HG02943 (cell line): ENCODE results near the gene ITSN2.
"Not testable (repeated sequence)": the region's sequence is repeated elsewhere in the genome, so short reads cannot be mapped to it uniquely, and the experiment has no call there.

Source experiments
- ATAC-seq: cut with Tn5 transposase; IDR thresholded peaks from one replicate; pipeline ENCODE4 v1.9.1; 2021; ENCODE audit warnings: mild to moderate bottlenecking, low read depth, moderate library complexity; ENCODE audit not compliant: unreplicated experiment

The ITSN2 gene

GRCh38 chr2:24365051-24365450 lies 4.7 kb upstream of the ITSN2 start:
- no peak for ATAC-seq

- ATAC-seq: no peak
These were observed 3.0 kb upstream of the ITSN2 start for GRCh38 chr2:24363301-24363700.

GRCh38 chr2:24362253-24362652 lies 1.9 kb upstream of the ITSN2 start:
- no peak for ATAC-seq

- no peak for ATAC-seq
These were observed 611 bp upstream of the ITSN2 start for GRCh38 chr2:24360963-24361330.

GRCh38 chr2:24359129-24360049 lies 947 bp downstream of the ITSN2 start:
- no peak for ATAC-seq

- ATAC-seq: not testable (repeated sequence)
These were observed 2.6 kb downstream of the ITSN2 start for GRCh38 chr2:24357767-24358166.

GRCh38 chr2:24357115-24357514 lies 3.2 kb downstream of the ITSN2 start:
- ATAC-seq: not testable (repeated sequence)

- no peak for ATAC-seq
These were observed 5.4 kb downstream of the ITSN2 start for GRCh38 chr2:24354957-24355356.

- ATAC-seq: no peak
These were observed 5.9 kb downstream of the ITSN2 start for GRCh38 chr2:24354395-24354794.

GRCh38 chr2:24353973-24354372 lies 6.4 kb downstream of the ITSN2 start:
- no peak for ATAC-seq

- ATAC-seq: no peak
These were observed 7.0 kb downstream of the ITSN2 start for GRCh38 chr2:24353364-24353763.

GRCh38 chr2:24352664-24353063 lies 7.7 kb downstream of the ITSN2 start:
- no peak for ATAC-seq

- no peak for ATAC-seq
These were observed 8.4 kb downstream of the ITSN2 start for GRCh38 chr2:24351981-24352380.

- no peak for ATAC-seq
These were observed 8.8 kb downstream of the ITSN2 start for GRCh38 chr2:24351627-24351938.

- ATAC-seq: no peak
These were observed 9.3 kb downstream of the ITSN2 start for GRCh38 chr2:24350826-24351626.

- ATAC-seq: no peak
These were observed 11.2 kb downstream of the ITSN2 start for GRCh38 chr2:24349097-24349496.

GRCh38 chr2:24345937-24346336 lies 14.4 kb downstream of the ITSN2 start:
- ATAC-seq: no peak

GRCh38 chr2:24343225-24343882 lies 17.0 kb downstream of the ITSN2 start:
- no peak for ATAC-seq

- no peak for ATAC-seq
These were observed 18.0 kb downstream of the ITSN2 start for GRCh38 chr2:24342110-24342910.

- ATAC-seq: no peak
These were observed 20.5 kb downstream of the ITSN2 start for GRCh38 chr2:24339856-24340262.
